Right ventricle myocardium inferior (tissue), 1 donor: ENCODE data around the gene SMIM5. TPM values are rescaled to one million over a fixed set of nuclear protein-coding genes. Genes with fewer than 3 reads are reported as not detected.

Experiments
- ATAC-seq: fragments of 200-7000 bp; cut with Tn5 transposase; one replicate; pipeline ENCODE4 v1.9.1; 2020; ENCODE audit warnings: mild to moderate bottlenecking, moderate library complexity
- DNase-seq: peaks from one replicate; pipeline ENCODE4 v3.0.0; 2021; ENCODE audit errors: missing footprints
- intact Hi-C: fragments of 100-400 bp; cut with DNase I; formaldehyde crosslinking; loops from one replicate; pipeline ENCODE4 v1.11.0; 2022
- total RNA-seq: library from RNA; stranded (reverse); fragmentation: NEBNext Ultra II Directional; extraction: Animal tissue kit (Norgen Biotek cat#: 25700); gene quantifications from one replicate; pipeline ENCODE4 v1.2.1, GENCODE V29; 2021
- donor health status: DM: no; HTN: yes; CAD: no; lungs with severe emphysema.

SMIM5 gene
- total RNA-seq, 1 donor from 2014 or later, result 11.4 TPM

DNA sequence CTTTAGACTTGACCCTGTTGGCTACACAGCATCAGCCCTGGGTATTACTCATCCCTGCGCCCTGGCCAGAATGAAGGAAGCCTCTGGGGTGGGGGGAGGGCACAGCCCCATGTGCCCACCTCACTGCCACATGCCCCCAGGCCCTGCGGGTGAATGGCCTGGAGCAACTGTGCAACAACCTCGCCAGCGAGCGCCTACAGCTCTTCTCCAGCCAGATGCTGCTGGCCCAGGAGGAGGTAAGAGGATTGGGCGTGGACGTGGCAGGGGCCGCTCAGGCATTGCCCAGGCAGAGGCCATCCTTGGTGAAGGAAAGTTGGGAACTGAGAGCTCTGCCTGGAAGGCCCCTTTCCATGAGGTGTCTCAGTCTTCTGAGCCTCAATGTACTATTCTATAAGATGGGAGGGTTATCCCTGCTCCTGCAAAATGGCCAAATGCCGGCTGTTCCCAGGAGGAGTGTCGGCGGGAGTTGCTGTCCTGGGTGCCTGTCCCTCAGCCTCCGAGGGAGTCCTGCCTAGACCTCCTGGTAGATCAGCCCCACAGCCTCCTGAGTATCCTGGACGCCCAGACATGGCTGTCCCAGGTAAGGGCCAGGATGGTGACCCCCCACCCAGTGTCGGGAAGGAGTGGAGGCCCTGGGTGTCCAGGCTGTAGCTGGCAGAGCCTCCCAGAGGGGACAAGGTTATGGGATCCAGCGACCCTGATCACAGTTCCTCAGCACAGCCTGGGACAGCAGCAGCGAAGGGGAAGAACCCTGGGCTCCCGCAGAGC is 36.7 kb upstream of the SMIM5 start:
- no peak for DNase-seq
- intact Hi-C loops, result no loop called here
- no peak for ATAC-seq

GRCh38 chr17:75601057-75601987 is 31.9 kb upstream of the SMIM5 start:
- intact Hi-C loops, result no loop called here
- ATAC-seq (no peak), DNase-seq (no peak)

- ATAC-seq, result no peak
- no peak for DNase-seq
- intact Hi-C loops, result no loop called here
Measured at GRCh38 chr17:75602644-75603043, 30.6 kb upstream of the SMIM5 start.

DNA sequence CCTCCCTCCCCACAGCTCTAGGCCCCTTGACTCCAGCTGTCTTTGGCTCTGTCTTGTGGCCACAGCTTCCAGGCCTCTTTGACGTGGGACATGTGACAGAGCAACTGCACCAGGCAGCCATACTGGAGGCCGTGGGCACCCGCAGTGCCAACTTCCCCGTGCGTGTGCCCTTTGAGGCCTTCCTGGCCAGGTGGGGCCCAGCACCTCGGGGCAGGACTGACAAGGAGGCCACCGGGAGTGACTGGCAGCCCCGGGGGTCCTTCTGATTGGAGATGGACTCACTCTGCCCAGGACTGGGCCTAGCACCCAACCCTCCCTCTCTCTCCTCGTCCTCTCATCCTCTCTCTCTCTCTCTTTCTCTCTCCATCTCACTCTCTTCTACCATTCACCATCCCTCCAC is 30.1 kb upstream of the SMIM5 start:
- intact Hi-C loops, result no loop called here
- ATAC-seq (no peak), DNase-seq (no peak)

DNA sequence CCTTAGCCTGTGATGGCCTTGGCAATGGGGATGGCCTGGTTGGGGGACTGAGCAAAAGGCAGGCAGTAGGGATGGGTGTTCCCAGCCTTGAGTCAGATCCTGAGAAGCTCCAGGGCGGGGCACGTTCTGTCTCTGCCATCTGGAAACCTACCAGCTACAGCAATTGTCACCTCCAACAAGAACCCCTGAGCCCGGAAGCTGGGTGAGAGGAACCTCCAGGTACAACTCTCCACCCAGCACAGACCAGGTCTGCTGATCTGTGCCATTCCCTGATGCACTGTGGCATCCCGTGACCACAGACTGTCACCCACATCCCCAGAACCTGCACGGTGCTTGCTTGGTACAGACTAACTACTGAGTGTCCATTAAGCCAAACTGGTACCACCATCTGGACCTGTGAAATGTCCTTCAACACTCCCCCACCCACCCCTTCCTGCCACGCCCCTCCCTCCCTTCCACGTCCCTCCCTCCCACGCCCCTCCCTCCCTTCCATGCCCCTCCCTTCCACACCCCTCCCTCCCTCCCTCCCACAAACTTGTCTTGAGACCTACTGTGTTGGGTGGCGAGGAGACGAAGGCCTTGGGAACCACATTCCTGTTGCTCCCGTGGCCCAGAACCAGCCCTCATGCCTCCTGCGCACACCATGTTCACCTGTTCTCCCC is 29.1 kb upstream of the SMIM5 start:
- DNase-seq (no peak), ATAC-seq (no peak)
- intact Hi-C loops, result no loop called here

DNA sequence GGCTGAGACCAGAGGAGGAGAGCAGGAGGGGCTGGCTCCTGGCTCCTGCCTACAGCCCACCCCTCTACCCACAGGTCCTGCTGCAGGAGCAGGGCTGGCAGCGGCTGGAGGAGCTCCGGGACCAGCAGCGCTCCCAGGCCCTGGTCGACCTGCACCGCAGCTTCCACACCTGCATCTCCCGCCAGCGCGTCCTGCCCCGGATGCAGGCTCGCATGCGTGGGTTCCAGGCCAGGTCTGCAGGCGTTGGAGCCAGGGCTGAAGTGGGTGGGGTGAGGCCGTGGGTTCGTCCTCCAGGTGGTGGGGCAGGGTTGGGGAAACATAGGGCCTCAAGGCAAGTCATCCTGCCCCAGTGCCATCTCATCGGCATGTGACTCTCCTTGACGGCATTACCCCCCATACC is 27.4 kb upstream of the SMIM5 start:
- intact Hi-C loops, result no loop called here
- no peak for ATAC-seq
- no peak for DNase-seq

DNA sequence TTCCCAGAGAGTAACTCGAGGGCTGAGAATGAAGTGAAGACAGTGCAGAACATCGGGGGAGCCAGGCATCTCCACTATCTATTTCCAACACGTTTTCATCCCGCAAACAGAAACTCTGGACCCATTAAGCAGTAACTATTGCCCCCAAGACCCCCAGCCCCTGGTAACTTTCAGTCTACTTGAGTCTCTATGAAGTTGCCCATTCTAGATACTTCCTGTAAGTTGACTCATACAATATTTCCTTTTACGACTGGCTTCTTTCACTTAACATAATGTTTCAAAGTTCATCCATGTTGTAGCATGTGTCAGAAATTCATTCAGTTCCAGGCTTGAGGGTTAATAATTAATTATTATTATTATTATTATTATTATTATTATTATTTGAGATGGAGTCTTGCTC is 26.1 kb upstream of the SMIM5 start:
- DNase-seq, result no peak
- intact Hi-C loops, result no loop called here
- ATAC-seq, result no peak

- intact Hi-C loops, result no loop called here
- ATAC-seq (no peak), DNase-seq (no peak)
Measured at GRCh38 chr17:75610103-75610984, 22.9 kb upstream of the SMIM5 start.

DNA sequence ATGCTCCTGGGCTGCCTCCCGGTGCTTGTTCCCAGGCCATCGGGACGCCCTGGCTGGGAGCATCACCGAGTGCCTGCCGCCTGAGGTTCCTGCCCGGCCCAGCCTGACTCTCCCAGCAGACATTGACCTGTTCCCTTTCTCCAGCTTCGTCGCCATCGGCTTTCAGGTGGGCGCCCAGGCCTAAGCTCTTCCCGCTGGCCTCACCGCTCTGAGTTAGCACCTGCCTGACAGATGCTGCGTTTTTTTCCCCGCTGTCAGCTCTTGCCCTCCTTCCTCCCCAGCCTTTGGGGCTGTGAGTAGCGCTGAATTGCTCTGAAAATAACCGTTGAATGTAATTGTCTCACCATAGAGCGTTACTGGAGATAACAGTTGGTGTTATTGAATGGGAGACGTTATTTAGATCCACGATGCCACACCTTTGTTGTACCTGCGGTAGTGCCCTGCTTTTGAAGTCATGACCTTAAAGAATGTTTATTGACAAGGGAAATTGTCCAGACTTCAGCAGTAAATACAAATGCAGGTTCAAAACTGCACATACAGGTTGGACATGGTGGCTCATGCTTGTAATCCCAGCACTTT is 21.3 kb upstream of the SMIM5 start:
- intact Hi-C loops, result no loop called here
- no peak for DNase-seq
- no peak for ATAC-seq

- DNase-seq (no peak), ATAC-seq (no peak)
- intact Hi-C loops, result no loop called here
Measured at GRCh38 chr17:75612906-75613626, 20.2 kb upstream of the SMIM5 start.

- intact Hi-C loops, result no loop called here
- DNase-seq (no peak), ATAC-seq (no peak)
Measured at GRCh38 chr17:75614006-75614405, 19.2 kb upstream of the SMIM5 start.

DNA sequence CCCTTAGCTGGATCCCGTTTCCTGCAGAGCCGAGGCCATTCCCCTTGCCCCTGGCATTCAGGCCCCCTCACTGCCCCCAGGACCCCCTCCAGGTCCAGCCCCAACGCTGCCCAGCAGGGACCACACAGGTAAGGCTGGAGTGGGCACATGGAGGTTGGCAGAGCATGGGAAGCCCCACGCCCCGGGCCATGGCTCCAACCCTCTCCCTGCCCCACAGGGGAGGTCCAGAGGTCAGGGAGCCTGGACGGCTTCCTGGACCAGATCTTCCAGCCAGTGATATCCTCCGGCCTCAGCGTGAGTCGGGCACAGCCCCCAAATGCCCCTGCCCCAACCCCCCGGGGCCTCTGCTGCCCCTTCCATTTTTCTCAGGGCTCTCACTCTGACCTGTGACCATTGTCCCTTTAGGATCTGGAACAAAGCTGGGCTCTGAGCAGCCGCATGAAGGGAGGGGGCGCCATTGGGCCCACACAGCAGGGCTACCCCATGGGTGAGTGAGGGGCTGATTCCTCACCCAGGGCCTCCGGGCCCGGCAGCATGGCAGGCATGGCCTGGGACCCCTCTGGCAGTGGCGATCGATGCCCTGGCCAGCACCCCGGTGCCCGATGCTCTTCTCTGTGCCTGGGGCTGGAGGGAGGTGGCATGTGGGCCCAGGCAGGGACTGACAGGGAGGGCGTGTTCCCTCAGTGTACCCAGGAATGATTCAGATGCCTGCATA is 18.5 kb upstream of the SMIM5 start:
- intact Hi-C loops, result no loop called here
- ATAC-seq, result no peak
- no peak for DNase-seq

GRCh38 chr17:75615301-75615700 is 17.9 kb upstream of the SMIM5 start:
- ATAC-seq, result no peak
- intact Hi-C loops, result no loop called here
- DNase-seq, result no peak

GRCh38 chr17:75616521-75617122 is 16.6 kb upstream of the SMIM5 start:
- intact Hi-C loops, result no loop called here
- ATAC-seq, result no peak
- no peak for DNase-seq

DNA sequence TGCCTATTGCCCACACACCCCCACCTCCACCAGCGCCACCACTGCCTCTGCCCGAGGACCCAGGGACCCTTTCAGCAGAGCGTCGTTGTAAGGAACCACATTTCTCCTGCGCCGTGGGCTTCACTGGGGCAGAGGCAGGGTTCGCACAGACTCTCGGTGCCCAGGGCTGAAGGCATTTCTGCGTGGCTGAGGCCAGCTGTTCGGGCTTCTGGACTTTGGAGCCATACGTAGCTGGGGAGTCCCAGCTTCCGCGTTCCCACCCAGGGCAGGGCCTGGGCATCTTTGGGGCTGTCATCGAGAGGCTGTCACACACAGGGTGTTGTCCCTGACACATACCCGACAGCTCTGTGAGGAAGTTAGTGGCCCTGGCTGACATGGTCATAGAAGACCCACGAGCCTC is 16.0 kb upstream of the SMIM5 start:
- intact Hi-C loops, result no loop called here
- ATAC-seq (no peak), DNase-seq (no peak)

GRCh38 chr17:75617675-75618074 is 15.6 kb upstream of the SMIM5 start:
- ATAC-seq (no peak), DNase-seq (no peak)
- intact Hi-C loops, result no loop called here
